GM23338 (cell line): ENCODE data around the gene WDR20. TPM values are rescaled to one million over a fixed set of nuclear protein-coding genes. Genes with fewer than 3 reads are reported as not detected.
A peak's percentile ranks its signal among the peaks of the same experiment; 100 is the strongest.

ENCODE experiments used
- ATAC-seq: fragments of 200-7000 bp; cut with Tn5 transposase; 3 replicates; pipeline ENCODE4 v1.9.1; 2020
- DNase-seq: peaks from one replicate; pipeline ENCODE4 v3.0.0-alpha.2; 2015; ENCODE audit warnings: low spot score
- H2AFZ ChIP-seq: fragments of 200-600 bp; sonication (generic); 2 replicates; pipeline ENCODE4 v1.8.0; 2016; ENCODE audit warnings: antibody characterized with exemption, mild to moderate bottlenecking, moderate library complexity
- H3F3A ChIP-seq: fragments of 200-600 bp; sonication (generic); replicated peaks from 2 replicates; pipeline ENCODE4 v1.8.0; 2017; ENCODE audit warnings: antibody characterized with exemption, mixed run types, low read depth
- H3K27ac ChIP-seq: fragments of 200-600 bp; sonication (generic); 2 replicates; pipeline ENCODE4 v1.6.1; 2016; ENCODE audit warnings: low read depth
- H3K27me3 ChIP-seq: fragments of 200-600 bp; sonication (generic); 2 replicates; pipeline ENCODE4 v1.8.0; 2016; ENCODE audit warnings: mild to moderate bottlenecking, mixed run types, moderate library complexity; ENCODE audit not compliant: insufficient read depth
- H3K36me3 ChIP-seq: fragments of 200-600 bp; sonication (generic); 2 replicates; pipeline ENCODE4 v1.8.0; 2016; ENCODE audit warnings: mild to moderate bottlenecking; ENCODE audit not compliant: insufficient read depth
- H3K4me1 ChIP-seq: fragments of 200-600 bp; sonication (generic); 2 replicates; pipeline ENCODE4 v1.8.0; 2016; ENCODE audit warnings: mild to moderate bottlenecking, moderate library complexity; ENCODE audit not compliant: insufficient read depth
- H3K4me2 ChIP-seq: fragments of 200-600 bp; sonication (generic); 2 replicates; pipeline ENCODE4 v1.7.1; 2017; ENCODE audit warnings: mixed run types
- H3K4me3 ChIP-seq: fragments of 200-600 bp; sonication (generic); 2 replicates; pipeline ENCODE4 v1.6.1; 2016; ENCODE audit warnings: mixed run types
- H3K79me2 ChIP-seq: fragments of 200-600 bp; sonication (generic); replicated peaks from 2 replicates; pipeline ENCODE4 v1.8.0; 2017; ENCODE audit warnings: mild to moderate bottlenecking; ENCODE audit not compliant: insufficient read depth
- H3K9me2 ChIP-seq: fragments of 200-600 bp; sonication (generic); 2 replicates; pipeline ENCODE4 v1.8.0; 2017; ENCODE audit not compliant: insufficient read depth
- H4K20me1 ChIP-seq: fragments of 200-600 bp; sonication (generic); replicated peaks from 2 replicates; pipeline ENCODE4 v1.8.0; 2017; ENCODE audit warnings: mild to moderate bottlenecking; ENCODE audit not compliant: insufficient read depth
- H3K27ac Mint-ChIP-seq: 2 replicates; pipeline ENCODE4 v1.8.0; 2020; ENCODE audit warnings: inconsistent platforms, mild to moderate bottlenecking, moderate library complexity, mixed read lengths
- H3K27me3 Mint-ChIP-seq: 3 replicates; pipeline ENCODE4 v1.8.0; 2022; ENCODE audit warnings: low read depth, mild to moderate bottlenecking, moderate library complexity, mixed read lengths, inconsistent platforms; ENCODE audit not compliant: insufficient read depth, poor library complexity
- H3K36me3 Mint-ChIP-seq: 3 replicates; pipeline ENCODE4 v1.8.0; 2021; ENCODE audit warnings: low read depth, mild to moderate bottlenecking, inconsistent platforms, moderate library complexity, mixed read lengths
- H3K4me1 Mint-ChIP-seq: 3 replicates; pipeline ENCODE4 v1.8.0; 2020; ENCODE audit warnings: mild to moderate bottlenecking, inconsistent platforms, mixed read lengths
- H3K4me3 Mint-ChIP-seq: 3 replicates; pipeline ENCODE4 v1.8.0; 2021; ENCODE audit warnings: moderate library complexity, mild to moderate bottlenecking, inconsistent platforms, mixed read lengths
- H3K9me3 Mint-ChIP-seq: 3 replicates; pipeline ENCODE4 v1.8.0; 2020; ENCODE audit warnings: moderate library complexity, mild to moderate bottlenecking, inconsistent platforms, mixed read lengths
- CREB1 ChIP-seq: fragments of 250-450 bp; sonication (Bioruptor Pico); IDR thresholded peaks from 2 replicates; pipeline ENCODE4 v1.5.0; 2020; ENCODE audit warnings: low read depth, mild to moderate bottlenecking, moderate library complexity
- CTCF ChIP-seq, 2 experiments: fragments of 200-600 bp in 1 of 2; sonication (generic) in 1 of 2; conservative IDR thresholded peaks; 2 replicates each; pipeline versions ENCODE4 v1.5.1 to v1.6.1; 2016 to 2017; ENCODE audit warnings: antibody characterized with exemption in 2 of 2, low read depth in 2 of 2, mild to moderate bottlenecking in 2 of 2, moderate library complexity in 1 of 2
- ETS1 ChIP-seq: IDR thresholded peaks from 2 replicates; pipeline ENCODE4 v1.6.1; 2016; ENCODE audit warnings: antibody characterized with exemption
- EZH2 ChIP-seq: fragments of 200-600 bp; sonication (generic); IDR thresholded peaks from one replicate; pipeline ENCODE4 v1.8.0; 2017; ENCODE audit warnings: antibody characterized with exemption, mild to moderate bottlenecking, low read depth; ENCODE audit not compliant: unreplicated experiment
- EZH2phosphoT487 ChIP-seq: fragments of 200-600 bp; sonication (generic); IDR thresholded peaks from one replicate; pipeline ENCODE4 v1.8.1; 2018; ENCODE audit warnings: antibody characterized with exemption; ENCODE audit not compliant: unreplicated experiment
- JUNB ChIP-seq: IDR thresholded peaks from one replicate; pipeline ENCODE4 v1.6.1; 2016; ENCODE audit warnings: antibody characterized with exemption; ENCODE audit not compliant: unreplicated experiment
- NANOG ChIP-seq: IDR thresholded peaks from 2 replicates; pipeline ENCODE4 v1.6.1; 2016; ENCODE audit warnings: antibody characterized with exemption, borderline replicate concordance
- POLR2AphosphoS5 ChIP-seq: IDR thresholded peaks from 2 replicates; pipeline ENCODE4 v1.6.1; 2016; ENCODE audit warnings: antibody characterized with exemption, low read depth
- STAT1 ChIP-seq: IDR thresholded peaks from one replicate; pipeline ENCODE4 v1.6.1; 2016; ENCODE audit warnings: antibody characterized with exemption; ENCODE audit not compliant: unreplicated experiment
- ZNF114 ChIP-seq: fragments of 250-450 bp; sonication (Bioruptor Pico); IDR thresholded peaks from 2 replicates; pipeline ENCODE4 v1.5.0; 2020; ENCODE audit warnings: mild to moderate bottlenecking, moderate library complexity
- ZNF331 ChIP-seq: fragments of 250-450 bp; sonication (Bioruptor Pico); IDR thresholded peaks from 2 replicates; pipeline ENCODE4 v1.5.0; 2020; ENCODE audit warnings: low read depth, mild to moderate bottlenecking, moderate library complexity
- ZNF462 ChIP-seq: fragments of 250-450 bp; sonication (Bioruptor Pico); IDR thresholded peaks from 2 replicates; pipeline ENCODE4 v1.5.0; 2020; ENCODE audit warnings: mild to moderate bottlenecking, moderate library complexity
- polyA plus RNA-seq: library from polyadenylated mRNA; unstranded; fragments of >200 nt; fragmentation: Nextera tagmentation; extraction: Ambion mirVana; gene quantifications from 2 replicates; pipeline ENCODE4 v1.2.1, GENCODE V29; 2016
- total RNA-seq: library from RNA; depleted of rRNA; stranded (reverse); fragments of >200 nt; shearing (Covaris generic); gene quantifications from 2 replicates; pipeline ENCODE4 v1.2.3, GENCODE V29; 2014
- TF ChIP-seq, protein P1 (sequence below): IDR thresholded peaks from one replicate; pipeline ENCODE4 v1.6.1; 2018; ENCODE audit warnings: antibody characterized with exemption; ENCODE audit not compliant: unreplicated experiment

Gene WDR20
- total and polyA plus RNA-seq, 2 experiments from 2014 or later = 17.9 to 21.0 TPM

- H3K9me2 ChIP-seq = no peaks in the 10 kb centered on the region
- Mint-ChIP-seq H3K27ac (no peak overlapping the region), H3K4me3 (no peak overlapping the region), H3K4me1 (peaks cover 33% of the 10 kb centered on the region), H3K27me3 (peaks cover 13% of the 10 kb centered on the region), H3K9me3 (no peaks in the 10 kb centered on the region), H3K36me3 (peaks cover 4% of the 10 kb centered on the region; the same call in 2 of the 3 replicates)
- H3K27ac ChIP-seq = peak overlapping the region; percentile 76
- ATAC-seq = peak; percentile 88
- H2AFZ ChIP-seq = no peak overlapping the region
- H3K4me1 ChIP-seq = peaks cover 27% of the 10 kb centered on the region
- H3K4me2 ChIP-seq = no peak overlapping the region
- TF ChIP-seq, protein P1, sequence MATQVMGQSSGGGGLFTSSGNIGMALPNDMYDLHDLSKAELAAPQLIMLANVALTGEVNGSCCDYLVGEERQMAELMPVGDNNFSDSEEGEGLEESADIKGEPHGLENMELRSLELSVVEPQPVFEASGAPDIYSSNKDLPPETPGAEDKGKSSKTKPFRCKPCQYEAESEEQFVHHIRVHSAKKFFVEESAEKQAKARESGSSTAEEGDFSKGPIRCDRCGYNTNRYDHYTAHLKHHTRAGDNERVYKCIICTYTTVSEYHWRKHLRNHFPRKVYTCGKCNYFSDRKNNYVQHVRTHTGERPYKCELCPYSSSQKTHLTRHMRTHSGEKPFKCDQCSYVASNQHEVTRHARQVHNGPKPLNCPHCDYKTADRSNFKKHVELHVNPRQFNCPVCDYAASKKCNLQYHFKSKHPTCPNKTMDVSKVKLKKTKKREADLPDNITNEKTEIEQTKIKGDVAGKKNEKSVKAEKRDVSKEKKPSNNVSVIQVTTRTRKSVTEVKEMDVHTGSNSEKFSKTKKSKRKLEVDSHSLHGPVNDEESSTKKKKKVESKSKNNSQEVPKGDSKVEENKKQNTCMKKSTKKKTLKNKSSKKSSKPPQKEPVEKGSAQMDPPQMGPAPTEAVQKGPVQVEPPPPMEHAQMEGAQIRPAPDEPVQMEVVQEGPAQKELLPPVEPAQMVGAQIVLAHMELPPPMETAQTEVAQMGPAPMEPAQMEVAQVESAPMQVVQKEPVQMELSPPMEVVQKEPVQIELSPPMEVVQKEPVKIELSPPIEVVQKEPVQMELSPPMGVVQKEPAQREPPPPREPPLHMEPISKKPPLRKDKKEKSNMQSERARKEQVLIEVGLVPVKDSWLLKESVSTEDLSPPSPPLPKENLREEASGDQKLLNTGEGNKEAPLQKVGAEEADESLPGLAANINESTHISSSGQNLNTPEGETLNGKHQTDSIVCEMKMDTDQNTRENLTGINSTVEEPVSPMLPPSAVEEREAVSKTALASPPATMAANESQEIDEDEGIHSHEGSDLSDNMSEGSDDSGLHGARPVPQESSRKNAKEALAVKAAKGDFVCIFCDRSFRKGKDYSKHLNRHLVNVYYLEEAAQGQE = no peak
- TF ChIP-seq JUNB = no peak
- no peak for TF ChIP-seq CTCF (conservative IDR thresholded peaks at IDR 0.05; ENCODE audit: low read depth in 2 of 2)
- no peak for TF ChIP-seq NANOG
- TF ChIP-seq EZH2 = no peak
- TF ChIP-seq POLR2AphosphoS5 = no peak
- no peak for TF ChIP-seq ZNF462
- no peak for TF ChIP-seq ZNF331 (CRISPR knock-in tag)
- TF ChIP-seq STAT1 = no peak
- TF ChIP-seq ZNF114 (CRISPR knock-in tag) = no peak
- no peak for TF ChIP-seq ETS1
- no peak for TF ChIP-seq EZH2phosphoT487
- no peak for TF ChIP-seq CREB1
- DNase-seq = peak; percentile 47
- no peak overlapping the region for H3K4me3 ChIP-seq
- H3K79me2 ChIP-seq = peaks cover 93% of the 10 kb centered on the region
- H3F3A ChIP-seq = no peaks in the 10 kb centered on the region
- peaks cover 3% of the 10 kb centered on the region for H3K36me3 ChIP-seq
- H3K27me3 ChIP-seq = no peaks in the 10 kb centered on the region
- H4K20me1 ChIP-seq = peaks cover 19% of the 10 kb centered on the region
These were observed 53.3 kb downstream of the WDR20 start for GRCh38 chr14:102192840-102193502.
